Neural cell (in vitro differentiated cells): ENCODE data around the gene HOXA7. TPM values are rescaled to one million over a fixed set of nuclear protein-coding genes. Genes with fewer than 3 reads are reported as not detected.

Source experiments
- H2AFZ ChIP-seq: fragments of 200-600, 300-800 bp; sonication (generic), shearing (Covaris generic); 2 replicates; pipeline ENCODE4 v1.6.0; 2014; ENCODE audit warnings: low read depth, mild to moderate bottlenecking, antibody characterized with exemption, low read length, moderate library complexity
- H3F3A ChIP-seq: fragments of 200-600 bp; shearing (Covaris generic); 2 replicates; pipeline ENCODE4 v1.6.1; 2016; ENCODE audit warnings: mild to moderate bottlenecking, moderate library complexity, mixed read lengths, antibody characterized with exemption, low read length; ENCODE audit not compliant: insufficient read depth, poor library complexity, severe bottlenecking
- H3K27ac ChIP-seq: fragments of 200-600, 300-800 bp; sonication (generic), shearing (Covaris generic); 2 replicates; pipeline ENCODE4 v1.5.1; 2014; ENCODE audit warnings: mild to moderate bottlenecking, low read length, moderate library complexity
- H3K27me3 ChIP-seq: fragments of 300-800, 200-600 bp; sonication (generic), shearing (Covaris generic); 2 replicates; pipeline ENCODE4 v1.6.0; 2014; ENCODE audit warnings: mild to moderate bottlenecking, low read depth, low read length, moderate library complexity; ENCODE audit not compliant: insufficient read depth
- H3K36me3 ChIP-seq: fragments of 300-800, 200-600 bp; sonication (generic), shearing (Covaris generic); 2 replicates; pipeline ENCODE4 v1.5.1; 2014; ENCODE audit warnings: mild to moderate bottlenecking, antibody characterized with exemption, low read length, moderate library complexity; ENCODE audit not compliant: insufficient read depth
- H3K4me2 ChIP-seq: fragments of 300-800, 200-600 bp; sonication (generic), shearing (Covaris generic); 2 replicates; pipeline ENCODE4 v1.6.0; 2014; ENCODE audit warnings: mild to moderate bottlenecking, low read length
- H3K4me3 ChIP-seq: fragments of 300-800, 200-600 bp; sonication (generic), shearing (Covaris generic); 2 replicates; pipeline ENCODE4 v1.5.1; 2014; ENCODE audit warnings: mild to moderate bottlenecking, low read length, moderate library complexity
- H3K79me2 ChIP-seq: fragments of 200-600 bp; shearing (Covaris generic); replicated peaks from 2 replicates; pipeline ENCODE4 v1.6.0; 2014; ENCODE audit warnings: mild to moderate bottlenecking, low read length, moderate library complexity; ENCODE audit not compliant: insufficient read depth
- H3K9ac ChIP-seq: fragments of 300-800, 200-600 bp; sonication (generic), shearing (Covaris generic); 2 replicates; pipeline ENCODE4 v1.6.1; 2016; ENCODE audit warnings: mild to moderate bottlenecking, low read length, mixed read lengths
- H3K9me2 ChIP-seq: fragments of 200-600 bp; shearing (Covaris generic); 2 replicates; pipeline ENCODE4 v1.6.1; 2016; ENCODE audit warnings: mild to moderate bottlenecking, low read length, mixed read lengths; ENCODE audit not compliant: insufficient read depth
- H3K9me3 ChIP-seq: fragments of 200-600, 300-800 bp; sonication (generic), shearing (Covaris generic); 2 replicates; pipeline ENCODE4 v1.6.1; 2016; ENCODE audit warnings: mild to moderate bottlenecking, mixed run types, low read length, moderate library complexity, mixed read lengths
- H4K20me1 ChIP-seq: fragments of 200-600 bp; shearing (Covaris generic); 2 replicates; pipeline ENCODE4 v1.6.1; 2016; ENCODE audit warnings: mild to moderate bottlenecking, mixed run types; ENCODE audit not compliant: insufficient read depth
- EP300 ChIP-seq: fragments of 450-650 bp; conservative IDR thresholded peaks from 2 replicates; pipeline ENCODE4 v1.6.1; 2014; ENCODE audit warnings: antibody characterized with exemption, mild to moderate bottlenecking, moderate library complexity; ENCODE audit not compliant: poor library complexity, severe bottlenecking
- EZH2 ChIP-seq: fragments of 200-600, 300-800 bp; shearing (Covaris generic), sonication (generic); IDR thresholded peaks from 2 replicates; pipeline ENCODE4 v1.6.1; 2014; ENCODE audit warnings: antibody characterized with exemption, low read length, borderline replicate concordance, mild to moderate bottlenecking; ENCODE audit not compliant: insufficient read depth, poor library complexity, severe bottlenecking
- MXI1 ChIP-seq: fragments of 450-650 bp; conservative IDR thresholded peaks from 2 replicates; pipeline ENCODE4 v1.6.1; 2014; ENCODE audit warnings: antibody characterized with exemption, mild to moderate bottlenecking; ENCODE audit not compliant: poor library complexity, severe bottlenecking
- POLR2AphosphoS5 ChIP-seq: IDR thresholded peaks from 2 replicates; pipeline ENCODE4 v1.6.1; 2012
- RAD21 ChIP-seq: fragments of 450-650 bp; conservative IDR thresholded peaks from 2 replicates; pipeline ENCODE4 v1.6.1; 2014; ENCODE audit warnings: antibody characterized with exemption, mild to moderate bottlenecking, moderate library complexity
- REST ChIP-seq: IDR thresholded peaks from 2 replicates; pipeline ENCODE4 v1.6.1; 2012; ENCODE audit warnings: borderline replicate concordance
- SMC3 ChIP-seq: fragments of 450-650 bp; conservative IDR thresholded peaks from 2 replicates; pipeline ENCODE4 v1.6.1; 2014; ENCODE audit warnings: antibody characterized with exemption, mild to moderate bottlenecking, moderate library complexity; ENCODE audit not compliant: poor library complexity
- TAF1 ChIP-seq: IDR thresholded peaks from 2 replicates; pipeline ENCODE4 v1.6.1; 2012; ENCODE audit warnings: low read depth
- polyA plus RNA-seq: library from polyadenylated mRNA; depleted of rRNA; stranded (reverse); fragments of >200 nt; gene quantifications from 2 replicates; pipeline ENCODE4 v1.2.3, GENCODE V29; 2014
- TF ChIP-seq, protein P1 (sequence below): fragments of 450-650 bp; IDR thresholded peaks from 2 replicates; pipeline ENCODE4 v1.5.1; 2014; ENCODE audit warnings: antibody characterized with exemption, mild to moderate bottlenecking, moderate library complexity; ENCODE audit not compliant: poor library complexity, severe bottlenecking

The HOXA7 gene
- polyA plus RNA-seq, 1 donor from 2014 or later: not detected

DNA sequence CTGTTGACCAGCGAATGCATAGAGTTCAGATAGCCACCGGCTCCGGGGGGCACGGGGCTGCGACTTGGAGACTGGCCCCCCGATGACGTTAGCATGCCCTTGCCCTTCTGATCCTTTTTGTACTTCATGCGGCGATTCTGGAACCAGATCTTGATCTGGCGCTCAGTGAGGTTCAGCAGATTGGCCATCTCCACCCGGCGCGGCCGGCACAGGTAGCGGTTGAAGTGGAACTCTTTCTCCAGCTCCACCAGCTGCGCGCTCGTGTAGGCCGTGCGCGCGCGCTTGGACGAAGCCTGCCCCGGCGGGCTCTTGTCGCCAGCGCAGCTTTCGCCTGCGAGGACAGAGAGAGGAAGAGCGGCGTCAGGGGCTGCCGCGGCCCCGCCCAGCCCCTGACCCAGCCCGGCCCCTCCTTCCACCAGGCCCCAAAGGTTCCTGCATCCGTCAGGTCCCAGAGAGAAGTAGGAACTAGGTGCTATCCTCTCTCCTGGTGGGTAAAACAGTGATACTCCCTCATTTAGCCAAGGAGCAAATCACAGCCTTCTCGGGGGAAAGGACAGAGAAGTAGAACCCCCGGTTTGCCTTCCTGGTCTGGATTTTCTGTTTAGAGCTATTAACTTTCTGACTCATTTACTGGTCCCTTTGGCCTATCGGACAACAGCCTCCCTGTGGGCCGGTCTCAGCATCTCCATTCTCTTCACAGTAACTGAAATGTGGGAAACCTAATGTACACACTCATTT lies 47.9 kb downstream of the HOXA7 start:
- no peaks in the 10 kb centered on the region for H3F3A ChIP-seq
- no peak overlapping the region for H3K4me2 ChIP-seq
- H4K20me1 ChIP-seq: no peaks in the 10 kb centered on the region
- H3K79me2 ChIP-seq: no peaks in the 10 kb centered on the region
- no peak overlapping the region for H3K9ac ChIP-seq
- H3K36me3 ChIP-seq: no peaks in the 10 kb centered on the region
- TF ChIP-seq EZH2 (peak; percentile 72), TAF1 (no peak)
- no peak overlapping the region for H2AFZ ChIP-seq
- H3K27me3 ChIP-seq: peaks cover 100% of the 10 kb centered on the region
- H3K4me3 ChIP-seq: no peak overlapping the region
- no peaks in the 10 kb centered on the region for H3K9me3 ChIP-seq
- no peak overlapping the region for H3K27ac ChIP-seq
- H3K9me2 ChIP-seq: no peaks in the 10 kb centered on the region

- no peak overlapping the region for H3K4me3 ChIP-seq
- H2AFZ ChIP-seq: no peak overlapping the region
- peaks cover 100% of the 10 kb centered on the region for H3K27me3 ChIP-seq
- TF ChIP-seq RAD21 (no peak), POLR2AphosphoS5 (peak; percentile 15)
- no peak overlapping the region for H3K9ac ChIP-seq
- H3K9me3 ChIP-seq: no peaks in the 10 kb centered on the region
- no peak overlapping the region for H3K4me2 ChIP-seq
- no peaks in the 10 kb centered on the region for H4K20me1 ChIP-seq
- H3K27ac ChIP-seq: no peak overlapping the region
- no peaks in the 10 kb centered on the region for H3F3A ChIP-seq
- no peaks in the 10 kb centered on the region for H3K9me2 ChIP-seq
- no peaks in the 10 kb centered on the region for H3K79me2 ChIP-seq
- H3K36me3 ChIP-seq: no peaks in the 10 kb centered on the region
These were observed 48.8 kb downstream of the HOXA7 start for GRCh38 chr7:27107391-27108381.

DNA sequence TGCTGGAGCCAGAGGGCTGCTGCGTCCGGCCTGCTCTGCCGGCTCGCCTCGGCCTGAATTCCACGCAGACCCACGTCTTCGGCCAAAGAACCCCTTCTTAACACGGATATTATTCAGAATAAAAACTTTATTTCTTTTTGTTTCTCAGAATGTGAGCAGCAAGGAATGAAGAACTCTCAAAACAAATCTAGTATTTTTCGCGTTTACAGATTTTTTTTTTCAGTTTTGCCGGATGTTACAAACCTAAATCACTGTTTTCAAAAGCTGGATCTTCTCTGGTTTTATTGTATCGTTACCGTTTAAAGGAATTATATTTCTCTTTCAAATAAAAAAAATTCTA lies 49.6 kb downstream of the HOXA7 start:
- H3K36me3 ChIP-seq: no peaks in the 10 kb centered on the region
- H3K27me3 ChIP-seq: peaks cover 100% of the 10 kb centered on the region
- H3K79me2 ChIP-seq: no peaks in the 10 kb centered on the region
- H3K4me2 ChIP-seq: no peak overlapping the region
- H3K4me3 ChIP-seq: no peak overlapping the region
- H3K9ac ChIP-seq: no peak overlapping the region
- H3K9me2 ChIP-seq: no peaks in the 10 kb centered on the region
- H3K27ac ChIP-seq: no peak overlapping the region
- TF ChIP-seq RAD21 (no peak), EZH2 (no peak), POLR2AphosphoS5 (no peak), EP300 (no peak), TAF1 (no peak), REST (no peak), MXI1 (no peak), SMC3 (no peak)
- TF ChIP-seq, protein P1, sequence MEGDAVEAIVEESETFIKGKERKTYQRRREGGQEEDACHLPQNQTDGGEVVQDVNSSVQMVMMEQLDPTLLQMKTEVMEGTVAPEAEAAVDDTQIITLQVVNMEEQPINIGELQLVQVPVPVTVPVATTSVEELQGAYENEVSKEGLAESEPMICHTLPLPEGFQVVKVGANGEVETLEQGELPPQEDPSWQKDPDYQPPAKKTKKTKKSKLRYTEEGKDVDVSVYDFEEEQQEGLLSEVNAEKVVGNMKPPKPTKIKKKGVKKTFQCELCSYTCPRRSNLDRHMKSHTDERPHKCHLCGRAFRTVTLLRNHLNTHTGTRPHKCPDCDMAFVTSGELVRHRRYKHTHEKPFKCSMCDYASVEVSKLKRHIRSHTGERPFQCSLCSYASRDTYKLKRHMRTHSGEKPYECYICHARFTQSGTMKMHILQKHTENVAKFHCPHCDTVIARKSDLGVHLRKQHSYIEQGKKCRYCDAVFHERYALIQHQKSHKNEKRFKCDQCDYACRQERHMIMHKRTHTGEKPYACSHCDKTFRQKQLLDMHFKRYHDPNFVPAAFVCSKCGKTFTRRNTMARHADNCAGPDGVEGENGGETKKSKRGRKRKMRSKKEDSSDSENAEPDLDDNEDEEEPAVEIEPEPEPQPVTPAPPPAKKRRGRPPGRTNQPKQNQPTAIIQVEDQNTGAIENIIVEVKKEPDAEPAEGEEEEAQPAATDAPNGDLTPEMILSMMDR: no peak
- H3F3A ChIP-seq: no peaks in the 10 kb centered on the region
- H3K9me3 ChIP-seq: no peaks in the 10 kb centered on the region
- H2AFZ ChIP-seq: no peak overlapping the region
- no peaks in the 10 kb centered on the region for H4K20me1 ChIP-seq
